Measurements from ENCODE around the gene CLSTN1. TPM values are rescaled to one million over a fixed set of nuclear protein-coding genes. Genes with fewer than 3 reads are reported as not detected.

CLSTN1 gene
- total and polyA plus RNA-seq, 2 of the 8 experiments (the other 6 are each of a cell fraction or from before 2014, with no cell fraction given): 34.2 to 97.4 TPM

GRCh38 chr1:9871021-9871420 lies 47.3 kb upstream of the CLSTN1 start:
- H3K4me3 ChIP-seq (ENCODE audit: extremely low read depth in 1 of 4, insufficient read depth in 2 of 4, low read depth in 3 of 4, low read length in 4 of 4): no peak overlapping the region
- no peak overlapping the region for H2AFZ ChIP-seq (ENCODE audit: low read length)
- no peaks in the 10 kb centered on the region; the same call in 1 of the 2 replicates for H3K79me1 ChIP-seq (ENCODE audit: low read depth, low read length)
- H3K9me3 ChIP-seq (ENCODE audit: insufficient read depth in 2 of 2, low read depth in 1 of 2, low read length in 1 of 2): no peaks in the 10 kb centered on the region
- H2BK120ac ChIP-seq (replicated peaks; ENCODE audit: low read depth, low read length): no peak overlapping the region
- H3K4me2 ChIP-seq (ENCODE audit: insufficient read depth in 1 of 2, low read depth in 2 of 2, low read length in 2 of 2): no peak overlapping the region
- no peaks in the 10 kb centered on the region for H3K23me2 ChIP-seq (ENCODE audit: low read depth, low read length)
- H4K20me1 ChIP-seq (replicated peaks in 1 of 2; ENCODE audit: control insufficient read depth in 1 of 2, insufficient read depth in 2 of 2, low read length in 2 of 2): no peaks in the 10 kb centered on the region
- peaks cover 0 to 6% (median 5%) of the 10 kb centered on the region in 4 experiments; a peak in 5 of 7 replicates for H3K4me1 ChIP-seq (replicated peaks in 1 of 4; ENCODE audit: control insufficient read depth in 3 of 4, insufficient read depth in 4 of 4, low read length in 3 of 4)
- H3K56ac ChIP-seq (replicated peaks; ENCODE audit: insufficient read length, low read depth, low read length): no peak overlapping the region
- H3K18ac ChIP-seq (ENCODE audit: extremely low read depth, low read length): no peak overlapping the region
- no peak overlapping the region for H3K14ac ChIP-seq (ENCODE audit: insufficient read length)
- no peak overlapping the region for H2BK12ac ChIP-seq (ENCODE audit: low read depth, low read length)
- WGBS, 2 experiments (ENCODE audit: extremely low coverage in 1 of 2, insufficient coverage in 1 of 2, insufficient read length in 1 of 2, insufficient replicate concordance in 2 of 2, low coverage in 1 of 2, low lambda C conversion rate in 2 of 2, missing lambda C conversion rate in 1 of 2): 94% methylated on average over 8 of the region's 9 CpGs; no CpG with 5 or more reads in 1 of the 2 experiments
- no peak for FAIRE-seq
- ChIA-PET POLR2A (ENCODE audit: partially characterized antibody) (no interaction called here), CTCF (ENCODE audit: partially characterized antibody) (interaction anchor here (0.6 to 17.3 kb wide), 11 partner anchors 7 to 277 kb away, joined by 3 to 312 read pairs (median 8); no protein-coding TSS in a partner anchor)
- H2AK5ac ChIP-seq (ENCODE audit: low read depth, low read length): no peak overlapping the region
- H3K4ac ChIP-seq (replicated peaks; ENCODE audit: insufficient read length, low read depth, low read length): no peak overlapping the region
- H3K27me3 ChIP-seq (replicated peaks in 1 of 4; ENCODE audit: control insufficient read depth in 3 of 4, extremely low read depth in 1 of 4, insufficient read depth in 3 of 4, low read length in 3 of 4): no peaks in the 10 kb centered on the region
- H3K23ac ChIP-seq (ENCODE audit: insufficient read length): no peak overlapping the region
- no peak overlapping the region for H4K91ac ChIP-seq (replicated peaks; ENCODE audit: insufficient read length, low read length)
- H2BK5ac ChIP-seq (ENCODE audit: low read depth, low read length): no peak overlapping the region
- no peak overlapping the region for H3K9ac ChIP-seq (replicated peaks in 1 of 4; ENCODE audit: extremely low read depth in 1 of 4, low read depth in 3 of 4, low read length in 3 of 4)
- no peak overlapping the region for H4K8ac ChIP-seq (ENCODE audit: extremely low read depth, insufficient read depth, low read length)
- no peak overlapping the region for H3K27ac ChIP-seq (ENCODE audit: low read depth, low read length)
- no peaks in the 10 kb centered on the region for H3K79me2 ChIP-seq (ENCODE audit: control insufficient read depth in 1 of 2, insufficient read depth in 2 of 2, low read length in 2 of 2)
- H4K5ac ChIP-seq (ENCODE audit: insufficient read length, low read depth, low read length): no peak overlapping the region
- no peak overlapping the region for H2BK20ac ChIP-seq (ENCODE audit: low read length)
- H2BK15ac ChIP-seq (ENCODE audit: low read length): no peak overlapping the region
- no peaks in the 10 kb centered on the region; a peak in 1 of 8 replicates for H3K36me3 ChIP-seq (ENCODE audit: control insufficient read depth in 2 of 4, insufficient read depth in 4 of 4, low read length in 3 of 4)
- no peak for DNase-seq (ENCODE audit: low read depth in 1 of 2, low spot score in 2 of 2)
- TF ChIP-seq CHD2 (IDR thresholded peaks at IDR 0.05; ENCODE audit: low read length): no peak
- no peak for TF ChIP-seq BACH1 (IDR thresholded peaks at IDR 0.05; ENCODE audit: low read length)
- TF ChIP-seq SP4 (IDR thresholded peaks at IDR 0.05; ENCODE audit: low read length): no peak
- no peak for TF ChIP-seq GABPA (IDR thresholded peaks at IDR 0.05; ENCODE audit: borderline replicate concordance, insufficient read depth, low read length)
- no peak for TF ChIP-seq ATF2 (IDR thresholded peaks at IDR 0.05; ENCODE audit: low read length)
- TF ChIP-seq MAFK (IDR thresholded peaks at IDR 0.05; ENCODE audit: low read depth, low read length): no peak
- no peak for TF ChIP-seq SAP30 (IDR thresholded peaks at IDR 0.05; ENCODE audit: insufficient read depth, insufficient replicate concordance, low read length)
- no peak for TF ChIP-seq NRF1 (IDR thresholded peaks at IDR 0.05; ENCODE audit: low read depth, low read length)
- TF ChIP-seq POLR2AphosphoS5 (IDR thresholded peaks at IDR 0.05; ENCODE audit: low read depth, low read length): no peak
- no peak for TF ChIP-seq TAF1 (IDR thresholded peaks at IDR 0.05; ENCODE audit: low read depth, low read length)
- TF ChIP-seq POU5F1 (IDR thresholded peaks at IDR 0.05; ENCODE audit: low read depth, low read length): no peak
- TF ChIP-seq RNF2 (IDR thresholded peaks at IDR 0.05; ENCODE audit: borderline replicate concordance, low read depth, low read length, missing control alignments, poor library complexity, severe bottlenecking): no peak
- TF ChIP-seq CBX5 (IDR thresholded peaks at IDR 0.05; ENCODE audit: low read depth, low read length): no peak

All from H1 (cell line).